AG04450 (cell line): ENCODE data around the gene NCKAP1. TPM values are rescaled to one million over a fixed set of nuclear protein-coding genes. Genes with fewer than 3 reads are reported as not detected.

Experiments used
- CTCF ChIA-PET: fragments of 300-600, 350-600 bp; formaldehyde crosslinking; extraction: SDS; loops from one replicate; lab custom pipeline; 2022; ENCODE audit warnings: antibody characterized with exemption, inconsistent platforms; lab: Charles Lee
- POLR2A ChIA-PET: fragments of 350-600 bp; formaldehyde crosslinking; extraction: SDS; loops from one replicate; lab custom pipeline; 2021; ENCODE audit warnings: antibody characterized with exemption, inconsistent platforms; lab: Yijun Ruan, JAX
- DNase-seq: peaks from one replicate; pipeline ENCODE4 v3.0.0-alpha.2; 2011; ENCODE audit warnings: low read depth, low spot score
- H3K27ac ChIP-seq: one replicate; pipeline ENCODE4 v1.5.1; 2012; ENCODE audit warnings: low read depth, low read length, control low read depth
- H3K27me3 ChIP-seq: one replicate; pipeline ENCODE4 v1.6.0; 2012; ENCODE audit warnings: low read length; ENCODE audit not compliant: control insufficient read depth, insufficient read depth
- H3K4me3 ChIP-seq: 2 replicates; pipeline ENCODE4 v1.5.1; 2011; ENCODE audit warnings: mild to moderate bottlenecking, low read depth, low read length, control low read depth
- H3K9me3 ChIP-seq: 2 replicates; pipeline ENCODE4 v1.5.1; 2012; ENCODE audit warnings: low read length; ENCODE audit not compliant: control insufficient read depth, insufficient read depth
- polyA plus RNA-seq: library from polyadenylated mRNA; depleted of rRNA; stranded (reverse); fragments of >200 nt; gene quantifications from 2 replicates; pipeline ENCODE4 v1.2.3, GENCODE V29; 2011
- TF ChIP-seq, protein P1 (sequence below): IDR thresholded peaks from 2 replicates; pipeline ENCODE4 v1.5.1; 2011; ENCODE audit warnings: low read depth, low read length, control low read depth, inconsistent platforms

Gene NCKAP1
- polyA plus RNA-seq, 1 experiment: 182 TPM

DNA sequence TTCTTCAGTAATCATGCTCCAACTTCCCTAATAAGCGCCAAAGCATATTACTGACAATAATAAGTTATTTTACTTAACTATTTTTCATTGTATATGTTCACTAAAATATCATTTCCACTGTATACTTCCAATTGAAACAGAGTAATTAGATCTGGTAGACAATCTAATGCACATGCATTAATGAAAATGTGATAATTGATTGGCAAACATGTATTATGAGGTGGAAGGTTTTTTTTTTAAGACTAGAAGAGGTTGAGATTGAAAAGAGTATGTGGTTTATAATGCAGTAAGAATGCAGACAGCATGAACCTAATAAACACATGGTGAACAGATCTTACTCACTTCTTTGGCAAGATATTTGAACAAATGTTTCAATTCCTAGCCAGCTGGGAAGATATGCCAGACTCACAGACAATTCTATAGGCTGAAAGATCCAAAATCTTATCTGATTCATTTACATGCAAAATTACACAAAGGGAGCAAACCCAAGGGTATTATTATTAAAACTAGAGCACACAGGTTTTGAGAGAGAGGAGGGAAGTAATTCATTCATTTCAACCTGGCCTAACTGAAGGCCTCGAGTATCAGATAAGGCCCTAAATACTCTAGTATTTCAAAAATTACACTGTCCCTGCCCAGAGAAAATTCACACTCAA, 2.8 kb downstream of the NCKAP1 start:
- no peak overlapping the region for H3K27ac ChIP-seq

DNA sequence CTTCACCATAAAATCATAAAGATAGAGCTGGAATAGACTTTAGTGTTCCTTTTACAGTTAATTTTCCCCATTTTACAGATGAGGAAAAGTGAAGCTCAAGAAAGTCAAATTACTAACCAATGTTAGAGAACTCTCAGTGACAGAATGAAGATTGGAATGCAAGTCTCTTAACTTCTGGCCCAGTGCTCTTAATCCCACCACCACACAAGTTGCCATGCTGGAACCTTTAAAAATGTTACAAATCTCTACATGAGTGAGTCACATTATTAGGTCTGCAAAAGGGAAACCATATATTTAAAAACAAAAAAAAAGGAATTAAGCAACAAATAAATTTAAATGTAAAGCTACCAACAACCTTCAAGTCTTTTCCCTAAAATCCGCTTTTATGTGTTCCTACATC, 3.5 kb downstream of the NCKAP1 start:
- peak overlapping the region; percentile 38; the same call in 1 of the 2 replicates for H3K4me3 ChIP-seq
- H3K9me3 ChIP-seq: no peaks in the 10 kb centered on the region
- H3K27me3 ChIP-seq: no peaks in the 10 kb centered on the region
- POLR2A ChIA-PET: interaction anchor here (0.8 kb wide), 1 partner anchor 167 kb away, joined by 3 read pairs; no protein-coding TSS in a partner anchor
- no peak overlapping the region for H3K27ac ChIP-seq
- CTCF ChIA-PET: no interaction called here
- TF ChIP-seq, protein P1, sequence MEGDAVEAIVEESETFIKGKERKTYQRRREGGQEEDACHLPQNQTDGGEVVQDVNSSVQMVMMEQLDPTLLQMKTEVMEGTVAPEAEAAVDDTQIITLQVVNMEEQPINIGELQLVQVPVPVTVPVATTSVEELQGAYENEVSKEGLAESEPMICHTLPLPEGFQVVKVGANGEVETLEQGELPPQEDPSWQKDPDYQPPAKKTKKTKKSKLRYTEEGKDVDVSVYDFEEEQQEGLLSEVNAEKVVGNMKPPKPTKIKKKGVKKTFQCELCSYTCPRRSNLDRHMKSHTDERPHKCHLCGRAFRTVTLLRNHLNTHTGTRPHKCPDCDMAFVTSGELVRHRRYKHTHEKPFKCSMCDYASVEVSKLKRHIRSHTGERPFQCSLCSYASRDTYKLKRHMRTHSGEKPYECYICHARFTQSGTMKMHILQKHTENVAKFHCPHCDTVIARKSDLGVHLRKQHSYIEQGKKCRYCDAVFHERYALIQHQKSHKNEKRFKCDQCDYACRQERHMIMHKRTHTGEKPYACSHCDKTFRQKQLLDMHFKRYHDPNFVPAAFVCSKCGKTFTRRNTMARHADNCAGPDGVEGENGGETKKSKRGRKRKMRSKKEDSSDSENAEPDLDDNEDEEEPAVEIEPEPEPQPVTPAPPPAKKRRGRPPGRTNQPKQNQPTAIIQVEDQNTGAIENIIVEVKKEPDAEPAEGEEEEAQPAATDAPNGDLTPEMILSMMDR: no peak
- DNase-seq: no peak

More for the DNA sequence above, 2.8 kb downstream of the NCKAP1 start:
- Histone ChIP-seq H3K27me3 (no peaks in the 10 kb centered on the region), H3K9me3 (no peaks in the 10 kb centered on the region), H3K4me3 (peak overlapping the region; percentile 82)
- TF ChIP-seq, protein P1: no peak
- DNase-seq: peak; percentile 51
- CTCF ChIA-PET: no interaction called here
- POLR2A ChIA-PET: interaction anchor here (0.8 kb wide), 1 partner anchor 168 kb away, joined by 3 read pairs; no protein-coding TSS in a partner anchor

DNA sequence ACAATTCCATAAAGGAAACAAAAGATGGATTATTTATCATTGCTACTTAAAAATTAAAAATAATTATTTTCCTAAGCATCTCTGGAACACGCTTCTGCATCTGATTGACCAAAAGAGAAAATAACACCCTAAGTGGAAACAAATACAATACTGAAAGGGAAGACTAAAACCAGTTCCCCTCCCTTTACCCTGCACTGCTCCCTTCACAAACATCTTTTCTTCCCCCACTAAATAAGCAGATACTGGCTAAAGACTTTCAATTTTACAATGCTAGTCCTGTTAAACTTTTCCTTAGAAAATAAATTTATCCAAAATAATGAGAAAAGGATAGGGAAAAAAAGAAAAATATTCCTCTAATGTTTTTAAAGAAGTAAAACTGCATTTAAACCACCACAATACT, 4.3 kb downstream of the NCKAP1 start:
- H3K9me3 ChIP-seq: no peaks in the 10 kb centered on the region
- DNase-seq: no peak
- CTCF ChIA-PET: no interaction called here
- no peak overlapping the region for H3K27ac ChIP-seq
- no peaks in the 10 kb centered on the region for H3K27me3 ChIP-seq
- no peak overlapping the region for H3K4me3 ChIP-seq
- POLR2A ChIA-PET: no interaction called here
- TF ChIP-seq, protein P1: no peak

DNA sequence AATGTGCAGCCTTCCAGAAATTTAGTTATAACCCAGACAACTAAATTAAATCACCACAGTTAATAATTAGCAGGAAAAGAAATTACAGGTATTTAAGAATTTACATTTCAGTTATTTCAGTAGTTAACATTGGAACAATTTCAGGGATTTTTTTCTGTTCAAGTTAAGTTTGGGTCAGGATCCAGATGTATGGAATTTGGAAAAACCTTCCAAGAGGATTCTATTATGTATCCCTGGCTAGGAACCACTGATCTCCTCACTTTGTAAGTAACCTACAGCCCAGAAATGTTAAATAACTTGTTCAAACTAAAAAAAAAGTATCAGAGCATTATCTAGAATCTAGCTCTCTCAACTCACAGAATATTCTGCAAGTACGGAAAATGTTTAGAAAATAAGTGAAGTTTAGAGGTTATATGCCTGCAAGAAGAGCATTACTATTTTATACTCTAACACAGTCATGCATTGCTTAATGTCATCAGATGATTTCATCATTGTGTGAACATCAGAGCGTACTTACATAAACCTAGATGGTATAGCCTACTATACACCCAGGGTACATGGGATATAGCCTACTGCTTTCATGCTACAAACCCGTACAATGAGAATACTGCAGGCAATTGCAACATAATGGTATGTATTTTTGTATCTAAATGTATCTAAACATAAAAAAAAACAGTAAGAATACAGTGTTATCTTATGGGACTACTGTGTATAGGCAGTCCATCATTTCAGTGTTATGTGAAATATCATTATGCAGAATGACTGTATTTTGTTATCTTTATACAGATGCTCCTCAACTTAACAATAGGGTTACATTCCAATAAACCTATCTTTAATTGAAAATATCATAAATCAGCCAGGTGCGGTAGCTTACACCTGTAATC, 6.1 kb downstream of the NCKAP1 start:
- ChIA-PET POLR2A (no interaction called here), CTCF (no interaction called here)
- Histone ChIP-seq H3K9me3 (no peaks in the 10 kb centered on the region), H3K27ac (no peak overlapping the region), H3K4me3 (no peak overlapping the region), H3K27me3 (no peaks in the 10 kb centered on the region)
- no peak for DNase-seq
- TF ChIP-seq, protein P1: no peak

DNA sequence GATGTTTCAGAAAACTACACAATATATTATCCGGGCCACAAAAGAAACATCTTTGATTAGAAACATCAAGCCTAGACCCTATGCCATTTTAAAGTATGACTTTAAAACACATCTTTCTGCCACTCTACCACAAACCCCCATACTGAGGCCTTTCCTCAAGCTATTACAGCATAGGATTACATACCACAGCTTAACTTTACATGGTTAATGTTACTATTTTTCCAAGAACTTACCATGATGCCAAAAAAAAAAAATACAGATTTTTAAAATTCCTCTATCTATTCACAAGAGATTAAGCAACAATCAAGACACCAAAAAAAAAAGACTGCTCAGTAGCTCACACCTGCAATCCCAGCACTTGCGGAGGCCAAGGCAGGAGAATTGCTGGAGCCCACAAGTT, 9.0 kb downstream of the NCKAP1 start:
- ChIA-PET CTCF (interaction anchor here (0.6 to 0.9 kb wide), 3 partner anchors 17 to 160 kb away, joined by 3 to 4 read pairs (median 3); no protein-coding TSS in a partner anchor), POLR2A (interaction anchor here (0.7 kb wide), 1 partner anchor 12 kb away, joined by 4 read pairs; no protein-coding TSS in a partner anchor)
- no peak for DNase-seq

More for the DNA sequence above, 9.0 kb downstream of the NCKAP1 start:
- Histone ChIP-seq H3K27ac (no peak overlapping the region), H3K9me3 (no peaks in the 10 kb centered on the region), H3K27me3 (no peaks in the 10 kb centered on the region), H3K4me3 (no peak overlapping the region)
- TF ChIP-seq, protein P1: no peak
